PC-9 (cell line): ENCODE data around the gene MBD5. TPM values are rescaled to one million over a fixed set of nuclear protein-coding genes. Genes with fewer than 3 reads are reported as not detected.

Source experiments
- BruUV-seq: library from RNA; stranded (reverse); fragments of 400-500 nt; replicated peaks from 2 replicates; lab custom pipeline; 2021; lab: Mats Ljungman, UMichigan
- CTCF ChIA-PET: fragments of 300-600 bp; sonication (Branson Sonifier 250); formaldehyde crosslinking; loops from one replicate; lab custom pipeline; 2022; ENCODE audit warnings: antibody characterized with exemption; lab: Charles Lee
- POLR2A ChIA-PET: fragments of 300-600 bp; sonication (Branson Sonifier 250); formaldehyde crosslinking; loops from one replicate; lab custom pipeline; 2022; ENCODE audit warnings: antibody characterized with exemption; ENCODE audit not compliant: unreplicated experiment; lab: Charles Lee
- DNase-seq, 2 experiments: peaks; one replicate each; pipeline versions ENCODE4 v3.0.0 to v3.0.0-alpha.2; 2015 to 2022; ENCODE audit warnings: mixed read lengths in 1 of 2
- H2AFZ ChIP-seq: fragments of 200-600 bp; sonication (generic); 2 replicates; pipeline ENCODE4 v1.8.1; 2017; ENCODE audit warnings: antibody characterized with exemption
- H3F3A ChIP-seq: fragments of 200-600 bp; sonication (generic); 2 replicates; pipeline ENCODE4 v1.8.1; 2017; ENCODE audit warnings: antibody characterized with exemption, mild to moderate bottlenecking, low read depth; ENCODE audit not compliant: insufficient read depth
- H3K27ac ChIP-seq: fragments of 200-600 bp; sonication (generic); 2 replicates; pipeline ENCODE4 v1.6.1; 2016; ENCODE audit warnings: mixed run types
- H3K27me3 ChIP-seq: fragments of 200-600 bp; sonication (generic); 2 replicates; pipeline ENCODE4 v1.6.1; 2016; ENCODE audit warnings: low read depth, mixed run types; ENCODE audit not compliant: insufficient read depth
- H3K36me3 ChIP-seq: fragments of 200-600 bp; sonication (generic); 2 replicates; pipeline ENCODE4 v1.6.1; 2016; ENCODE audit warnings: low read depth, mixed run types
- H3K4me1 ChIP-seq: fragments of 200-600 bp; sonication (generic); replicated peaks from 2 replicates; pipeline ENCODE4 v1.6.1; 2016; ENCODE audit warnings: mixed run types; ENCODE audit not compliant: insufficient read depth
- H3K4me2 ChIP-seq: fragments of 200-600 bp; sonication (generic); 2 replicates; pipeline ENCODE4 v1.6.1; 2017; ENCODE audit warnings: mixed run types
- H3K4me3 ChIP-seq: fragments of 200-600 bp; sonication (generic); 2 replicates; pipeline ENCODE4 v1.6.1; 2016; ENCODE audit warnings: mixed run types
- H3K79me2 ChIP-seq: fragments of 200-600 bp; sonication (generic); 2 replicates; pipeline ENCODE4 v1.6.1; 2017; ENCODE audit warnings: low read depth, mixed run types
- H3K9me2 ChIP-seq: fragments of 200-600 bp; sonication (generic); 2 replicates; pipeline ENCODE4 v1.8.1; 2017; ENCODE audit warnings: mild to moderate bottlenecking; ENCODE audit not compliant: insufficient read depth
- H3K9me3 ChIP-seq: fragments of 200-600 bp; sonication (generic); 2 replicates; pipeline ENCODE4 v1.8.1; 2016; ENCODE audit warnings: low read depth; ENCODE audit not compliant: insufficient read depth
- H4K20me1 ChIP-seq: fragments of 200-600 bp; sonication (generic); 2 replicates; pipeline ENCODE4 v1.8.1; 2017; ENCODE audit not compliant: insufficient read depth
- CTCF ChIP-seq: fragments of 200-600 bp; sonication (generic); conservative IDR thresholded peaks from 2 replicates; pipeline ENCODE4 v1.6.1; 2017; ENCODE audit warnings: mixed run types, antibody characterized with exemption, mild to moderate bottlenecking, moderate library complexity
- EZH2 ChIP-seq: fragments of 200-600 bp; sonication (generic); IDR thresholded peaks from 2 replicates; pipeline ENCODE4 v1.8.0; 2017; ENCODE audit warnings: antibody characterized with exemption, low read depth
- intact Hi-C: fragments of 100-400 bp; cut with micrococcal nuclease; formaldehyde crosslinking; loops from one replicate; pipeline ENCODE4 v1.10.0; 2022; ENCODE audit not compliant: unreplicated experiment
- total RNA-seq: library from RNA; stranded (reverse); gene quantifications from 2 replicates; pipeline ENCODE4 v1.2.3, GENCODE V29; 2021

MBD5 gene
- total RNA-seq, 1 experiment from 2014 or later = 46.5 TPM

GRCh38 chr2:148375214-148375613 lies 354.3 kb downstream of the MBD5 start:
- POLR2A ChIA-PET = no interaction called here
- TF ChIP-seq CTCF = no peak
- TF ChIP-seq EZH2 = no peak

GRCh38 chr2:148391324-148391723 lies 370.4 kb downstream of the MBD5 start:
- H4K20me1 ChIP-seq = no peaks in the 10 kb centered on the region
- BruUV-seq = no TSS peak
- H3K27ac ChIP-seq = peak overlapping the region; percentile 32; the same call in 1 of the 2 replicates
- no peaks in the 10 kb centered on the region for H3K27me3 ChIP-seq
- no peaks in the 10 kb centered on the region for H3F3A ChIP-seq
- no peak overlapping the region for H3K4me3 ChIP-seq
- POLR2A ChIA-PET = no interaction called here
- H3K36me3 ChIP-seq = no peaks in the 10 kb centered on the region
- peak in 1 of 2 experiments; percentile 50 for DNase-seq
- no peak overlapping the region for H3K4me2 ChIP-seq
- H3K9me2 ChIP-seq = no peaks in the 10 kb centered on the region
- TF ChIP-seq CTCF = no peak
- no peak for TF ChIP-seq EZH2
- no peaks in the 10 kb centered on the region for H3K9me3 ChIP-seq
- intact Hi-C loops = no loop called here
- H3K4me1 ChIP-seq = no peaks in the 10 kb centered on the region; the same call in 1 of the 2 replicates
- CTCF ChIA-PET = no interaction called here
- no peaks in the 10 kb centered on the region for H3K79me2 ChIP-seq
- H2AFZ ChIP-seq = no peak overlapping the region

More at GRCh38 chr2:148375214-148375613, 354.3 kb downstream of the MBD5 start:
- Histone ChIP-seq H3K9me2 (no peaks in the 10 kb centered on the region), H4K20me1 (no peaks in the 10 kb centered on the region), H3F3A (no peaks in the 10 kb centered on the region), H3K79me2 (no peaks in the 10 kb centered on the region), H3K9me3 (no peaks in the 10 kb centered on the region), H3K27ac (no peak overlapping the region), H3K36me3 (no peaks in the 10 kb centered on the region), H3K4me2 (no peak overlapping the region), H3K27me3 (no peaks in the 10 kb centered on the region), H3K4me3 (no peak overlapping the region), H2AFZ (no peak overlapping the region), H3K4me1 (no peaks in the 10 kb centered on the region)
- DNase-seq = no peak
- intact Hi-C loops = no loop called here
- no TSS peak for BruUV-seq
- CTCF ChIA-PET = no interaction called here

DNA sequence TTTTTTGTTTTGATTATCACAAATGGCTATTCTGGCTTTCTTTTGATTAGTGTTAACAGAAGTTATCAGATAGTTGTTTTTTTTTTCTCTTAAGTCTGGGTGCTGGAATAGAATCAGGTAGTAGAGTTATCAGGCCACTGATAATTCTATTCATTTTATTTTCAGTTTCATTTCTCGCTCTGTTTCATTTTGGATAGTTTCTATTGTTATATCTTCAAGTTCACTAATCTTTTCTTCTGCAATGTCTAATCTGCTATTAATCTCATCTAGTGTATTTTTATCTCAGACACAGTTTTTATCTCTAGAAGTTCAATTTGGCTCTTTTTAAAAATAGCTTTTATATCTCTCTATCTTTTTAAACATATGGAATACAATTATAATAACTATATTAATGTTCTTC lies 381.9 kb downstream of the MBD5 start:
- Histone ChIP-seq H4K20me1 (no peaks in the 10 kb centered on the region), H3K4me2 (no peak overlapping the region), H3K27me3 (no peaks in the 10 kb centered on the region), H3K36me3 (no peaks in the 10 kb centered on the region), H3K27ac (no peak overlapping the region), H3K9me2 (no peaks in the 10 kb centered on the region), H3F3A (no peaks in the 10 kb centered on the region), H3K4me3 (no peak overlapping the region), H3K79me2 (no peaks in the 10 kb centered on the region), H2AFZ (no peak overlapping the region), H3K9me3 (no peaks in the 10 kb centered on the region), H3K4me1 (no peaks in the 10 kb centered on the region)
- ChIA-PET CTCF (no interaction called here), POLR2A (interaction anchor here (0.6 kb wide), 1 partner anchor 12 kb away, joined by 3 read pairs; no protein-coding TSS in a partner anchor)
- TF ChIP-seq CTCF (no peak), EZH2 (no peak)
- intact Hi-C loops = no loop called here
- no peak for DNase-seq
- no TSS peak for BruUV-seq
